K562 (cell line): ENCODE data around the gene ALDH9A1. TPM values are rescaled to one million over a fixed set of nuclear protein-coding genes. Genes with fewer than 3 reads are reported as not detected.

ENCODE experiments used
- ATAC-seq: fragments of 200-7000 bp; cut with Tn5 transposase; 3 replicates; pipeline ENCODE4 v1.9.1; 2020; ENCODE audit warnings: moderate library complexity
- BruUV-seq: library from RNA; stranded (reverse); fragments of 400-500 nt; replicated peaks from 2 replicates; lab custom pipeline; 2021; lab: Mats Ljungman, UMichigan
- CTCF ChIA-PET: fragments of 300-600 bp; formaldehyde crosslinking; extraction: SDS; loops from one replicate; lab custom pipeline; 2021; ENCODE audit warnings: low intra/inter-chr PET ratio; lab: Yijun Ruan, JAX
- POLR2A ChIA-PET: fragments of 300-600, 350-650 bp; sonication (Branson Sonifier 250); formaldehyde crosslinking; extraction: SDS; loops from one replicate; lab custom pipeline; 2021; ENCODE audit warnings: antibody characterized with exemption, inconsistent platforms; lab: Yijun Ruan, JAX
- DNase-seq, 4 experiments: peaks; one replicate each; pipeline versions ENCODE4 v3.0.0 to v3.0.0-alpha.2; 2011 to 2018; ENCODE audit warnings: low spot score in 3 of 4, mixed read lengths in 3 of 4; ENCODE audit errors: extremely low read depth in 1 of 4
- FAIRE-seq: peaks from 2 replicates; lab custom pipeline; 2011; peaks lifted over from hg19 to GRCh38; lab: Jason Lieb, UNC
- H2AFZ ChIP-seq: 2 replicates; pipeline ENCODE4 v1.6.0; 2011; ENCODE audit warnings: low read depth, low read length, control low read depth, inconsistent platforms
- H3K27ac ChIP-seq: fragments of 200-600 bp; 3 replicates; pipeline ENCODE4 v1.8.0; 2011; ENCODE audit warnings: low read depth, mild to moderate bottlenecking, control low read depth, inconsistent platforms, low read length, moderate library complexity, mixed read lengths; ENCODE audit errors: extremely low read depth
- H3K27me3 ChIP-seq, 2 experiments: fragments of 300-600 bp in 1 of 2; 2 replicates in 1 of 2; 3 replicates in 1 of 2; pipeline versions ENCODE4 v1.6.0 to v1.8.0; 2011; ENCODE audit warnings: inconsistent platforms in 2 of 2, low read length in 2 of 2, mild to moderate bottlenecking in 1 of 2, mixed read lengths in 1 of 2, moderate library complexity in 1 of 2; ENCODE audit not compliant: control insufficient read depth in 2 of 2, insufficient read depth in 2 of 2
- H3K36me3 ChIP-seq: fragments of 300-600 bp; 3 replicates; pipeline ENCODE4 v1.8.0; 2011; ENCODE audit warnings: mild to moderate bottlenecking, low read length, inconsistent platforms; ENCODE audit not compliant: control insufficient read depth, insufficient read depth
- H3K4me1 ChIP-seq, 2 experiments: fragments of 200-600 bp in 1 of 2; replicated peaks in 1 of 2; 2 replicates in 1 of 2; 3 replicates in 1 of 2; pipeline versions ENCODE4 v1.5.1 to v1.8.0; 2011; ENCODE audit warnings: inconsistent platforms in 2 of 2, low read length in 2 of 2, mild to moderate bottlenecking in 1 of 2, mixed read lengths in 1 of 2, moderate library complexity in 1 of 2; ENCODE audit not compliant: control insufficient read depth in 2 of 2, insufficient read depth in 2 of 2
- H3K4me2 ChIP-seq: 2 replicates; pipeline ENCODE4 v1.6.1; 2011; ENCODE audit warnings: low read length, control low read depth, inconsistent platforms, mixed read lengths; ENCODE audit not compliant: insufficient read depth
- H3K4me3 ChIP-seq: fragments of 200-600 bp; sonication (generic), shearing (Covaris generic); 2 replicates; pipeline ENCODE4 v1.5.1; 2016; ENCODE audit warnings: control low read depth, inconsistent platforms
- H3K79me2 ChIP-seq: fragments of 200-600 bp; 3 replicates; pipeline ENCODE4 v1.8.0; 2011; ENCODE audit warnings: low read length, inconsistent platforms; ENCODE audit not compliant: control insufficient read depth, insufficient read depth
- H3K9ac ChIP-seq, 2 experiments: 2 replicates each; pipeline versions ENCODE4 v1.6.0 to v1.6.1; 2011; ENCODE audit warnings: low read depth in 2 of 2, low read length in 2 of 2, control low read depth in 1 of 2, inconsistent platforms in 1 of 2, mild to moderate bottlenecking in 1 of 2, mixed read lengths in 1 of 2; ENCODE audit not compliant: insufficient read depth in 1 of 2
- H3K9me1 ChIP-seq: one replicate; pipeline ENCODE4 v1.6.0; 2011; ENCODE audit warnings: inconsistent platforms, mild to moderate bottlenecking, low read length, moderate library complexity; ENCODE audit not compliant: control insufficient read depth, insufficient read depth
- H3K9me3 ChIP-seq: replicated peaks from 2 replicates; pipeline ENCODE4 v1.5.1; 2011; ENCODE audit warnings: low read depth, low read length, inconsistent platforms; ENCODE audit not compliant: control insufficient read depth, insufficient read depth
- H4K20me1 ChIP-seq: replicated peaks from 2 replicates; pipeline ENCODE4 v1.6.1; 2011; ENCODE audit warnings: low read length, inconsistent platforms, mixed read lengths; ENCODE audit not compliant: control insufficient read depth, insufficient read depth
- NR2C2 ChIP-seq, 2 experiments: fragments of 200-800 bp in 1 of 2; sonication (Bioruptor generic) in 1 of 2; sonication (generic) in 1 of 2; formaldehyde crosslinking in 1 of 2; IDR thresholded peaks; 2 replicates each; pipeline versions ENCODE4 v1.6.1 to v1.8.0; 2016 to 2022; ENCODE audit warnings: mild to moderate bottlenecking in 1 of 2, missing compliant biosample characterization in 1 of 2, missing genetic modification characterization in 1 of 2, missing genetic modification reagents in 1 of 2
- NRF1 ChIP-seq, 2 experiments: fragments of 450-650 bp; IDR thresholded peaks in 1 of 2; conservative IDR thresholded peaks in 1 of 2; 2 replicates each; pipeline ENCODE4 v1.6.1; 2014; ENCODE audit warnings: mild to moderate bottlenecking in 2 of 2
- ZNF668 ChIP-seq: fragments of 250-450 bp; sonication (Bioruptor Pico); IDR thresholded peaks from 2 replicates; pipeline ENCODE4 v1.8.0; 2022; ENCODE audit warnings: mild to moderate bottlenecking, inconsistent platforms
- WGBS: fragments of 100-300 bp; shearing (Covaris generic); methylation state at CpG from one replicate; pipeline ENCODE4 v1.1.6; 2016; ENCODE audit warnings: low coverage, mixed read lengths; ENCODE audit not compliant: insufficient coverage; ENCODE audit errors: missing lambda C conversion rate; 5-methylcytosine and 5-hydroxymethylcytosine counted together
- in situ Hi-C: fragments of 300-500 bp; cut with MboI; formaldehyde crosslinking; loops from 4 replicates; pipeline ENCODE4 v1.15.0; 2018; ENCODE audit warnings: inconsistent platforms, mixed read lengths
- intact Hi-C: fragments of 100-400 bp; cut with micrococcal nuclease; formaldehyde crosslinking; loops from 2 replicates; pipeline ENCODE4 v1.14.2; 2022
- polyA plus RNA-seq, 8 experiments: library from polyadenylated mRNA; depleted of rRNA in 4 of 8; stranded (reverse) in 5 of 8; unstranded in 3 of 8; fragments of >200 nt; fragmentation: Nextera tagmentation in 2 of 8; fragmentation: Illumina TruSeq in 1 of 8; extraction: Ambion mirVana in 2 of 8; extraction: Trizol in 1 of 8; gene quantifications; 2 replicates each; pipeline versions ENCODE4 v1.2.1 to v1.2.3, GENCODE V29; 2011 to 2014; ENCODE audit warnings: inconsistent platforms in 1 of 8, missing spikeins in 1 of 8
- total RNA-seq, 7 experiments: library from RNA; depleted of rRNA in 6 of 7; stranded (reverse); fragments of >200 nt in 6 of 7; fragmentation: Illumina TruSeq in 2 of 7; extraction: Trizol in 2 of 7; gene quantifications; 2 replicates each; pipeline versions ENCODE4 v1.2.1 to v1.2.3, GENCODE V29; 2011 to 2021; ENCODE audit warnings: low replicate concordance in 1 of 7

The ALDH9A1 gene
- total and polyA plus RNA-seq, 9 of the 15 experiments (the other 6 are each of a cell fraction or from before 2014, with no cell fraction given): 26.5 to 54.3 (median 39.2) TPM

DNA sequence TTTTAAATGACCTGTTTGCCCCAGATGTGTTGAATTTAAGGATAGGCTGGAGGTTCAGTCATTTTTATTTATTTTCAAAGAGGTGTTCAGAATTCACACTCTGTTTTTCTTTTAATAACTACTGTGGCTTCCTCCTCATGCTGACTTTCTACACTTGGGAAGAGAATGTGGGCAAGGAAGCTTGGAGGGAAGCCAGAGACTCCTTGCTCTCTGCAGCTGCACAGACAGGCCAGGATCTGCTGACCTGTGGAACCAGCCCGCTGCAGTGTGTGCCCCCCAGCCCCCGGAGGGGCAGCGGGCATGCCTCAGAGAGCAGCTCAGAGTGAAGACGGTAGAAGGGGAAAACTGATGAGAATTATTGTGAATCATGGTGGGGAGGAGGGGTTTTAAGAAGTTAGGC is 50.4 kb downstream of the ALDH9A1 start:
- TF ChIP-seq NRF1 (conservative IDR thresholded peaks at IDR 0.05 in 1 of 2, IDR thresholded peaks at IDR 0.05 in 1 of 2): no peak
- Histone ChIP-seq H3K4me3 (no peak overlapping the region), H3K79me2 (no peaks in the 10 kb centered on the region), H2AFZ (no peak overlapping the region), H3K9me1 (peaks cover 7% of the 10 kb centered on the region), H3K27ac (no peak overlapping the region), H3K27me3 (no peaks in the 10 kb centered on the region), H4K20me1 (peaks cover 8% of the 10 kb centered on the region; the same call in 1 of the 2 replicates), H3K4me2 (no peak overlapping the region), H3K9ac (no peak overlapping the region), H3K9me3 (no peaks in the 10 kb centered on the region), H3K36me3 (peaks cover 16% of the 10 kb centered on the region), H3K4me1 (peaks cover 10 to 15% of the 10 kb centered on the region in 2 experiments; a peak in 3 of 5 replicates)
- ChIA-PET POLR2A (interaction anchor here (1.0 to 2.3 kb wide), 4 partner anchors 15 to 121 kb away, joined by 3 to 9 read pairs (median 6); partner anchors contain the start of genes MGST3 and TMCO1), CTCF (no interaction called here)
- 76% methylated on average over 4 of the region's 4 CpGs for WGBS
- no peak for DNase-seq
- intact Hi-C loops: no loop called here
- in situ Hi-C loops: no loop called here
- ATAC-seq: no peak
- no TSS peak for BruUV-seq
- FAIRE-seq: no peak

DNA sequence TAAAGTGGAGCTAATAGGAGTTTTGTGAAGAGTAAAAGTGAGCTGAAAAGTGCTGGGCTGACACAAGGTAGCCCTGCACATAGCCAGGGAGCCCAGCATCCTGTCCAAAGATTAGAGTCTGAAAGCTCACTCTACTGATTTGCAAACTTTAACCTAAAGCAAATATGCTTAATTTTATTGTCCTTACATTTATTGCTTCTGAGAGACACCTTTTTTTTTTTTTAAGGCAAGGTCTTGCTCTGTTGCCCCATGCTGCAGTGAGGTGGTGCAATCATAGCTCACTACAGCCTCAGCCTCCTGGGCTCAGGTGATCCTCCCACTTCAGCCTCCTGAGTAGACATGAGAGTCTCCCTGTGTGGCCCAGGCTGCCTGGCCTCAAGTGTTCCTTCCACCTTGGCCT is 50.8 kb downstream of the ALDH9A1 start:
- H3K9ac ChIP-seq: no peak overlapping the region
- no peak overlapping the region for H3K4me3 ChIP-seq
- ChIA-PET POLR2A (interaction anchor here (0.8 to 2.3 kb wide), 5 partner anchors 10 to 122 kb away, joined by 3 to 9 read pairs (median 4); partner anchors contain the start of genes MGST3 and TMCO1), CTCF (no interaction called here)
- no peak overlapping the region for H3K4me2 ChIP-seq
- H3K79me2 ChIP-seq: no peaks in the 10 kb centered on the region
- H3K9me1 ChIP-seq: peaks cover 7% of the 10 kb centered on the region
- in situ Hi-C loops (no loop called here), intact Hi-C loops (no loop called here)
- H3K4me1 ChIP-seq: peaks cover 10 to 15% of the 10 kb centered on the region in 2 experiments; a peak in 3 of 5 replicates
- TF ChIP-seq NR2C2 (CRISPR knock-in tag; IDR thresholded peaks at IDR 0.05) (no peak), NR2C2 (tag; IDR thresholded peaks at IDR 0.05) (no peak), ZNF668 (CRISPR knock-in tag) (no peak)
- no TSS peak for BruUV-seq
- ATAC-seq (no peak), DNase-seq (no peak), FAIRE-seq (no peak)
- H3K36me3 ChIP-seq: peaks cover 15% of the 10 kb centered on the region
- peaks cover 8% of the 10 kb centered on the region; the same call in 1 of the 2 replicates for H4K20me1 ChIP-seq
- no peak overlapping the region for H2AFZ ChIP-seq
- no peaks in the 10 kb centered on the region for H3K27me3 ChIP-seq
- H3K9me3 ChIP-seq: no peaks in the 10 kb centered on the region
- no peak overlapping the region for H3K27ac ChIP-seq
